Transverse colon (tissue), 4 donors: ENCODE measurements around the gene TM4SF18. TPM values are rescaled to one million over a fixed set of nuclear protein-coding genes. Genes with fewer than 3 reads are reported as not detected.

Source experiments
- DNase-seq: peaks from one replicate; pipeline ENCODE4 v3.0.0-alpha.2; 2019
- H3K27ac ChIP-seq, 4 donors: fragments of 200-600 bp; sonication (generic); 2 replicates each; pipeline ENCODE4 v1.5.1; 2016 to 2018; ENCODE audit warnings: inconsistent platforms in 4 of 4
- H3K27me3 ChIP-seq: fragments of 200-600 bp; sonication (generic); 2 replicates; pipeline ENCODE4 v1.5.1; 2017; ENCODE audit warnings: inconsistent platforms
- H3K36me3 ChIP-seq, 4 donors: fragments of 200-600 bp; sonication (generic); 2 replicates each; pipeline ENCODE4 v1.5.1; 2017 to 2019; ENCODE audit warnings: inconsistent platforms in 4 of 4
- H3K4me1 ChIP-seq, 4 donors: fragments of 200-600 bp; sonication (generic); 2 replicates each; pipeline ENCODE4 v1.5.1; 2017 to 2020; ENCODE audit warnings: inconsistent platforms in 4 of 4
- H3K4me3 ChIP-seq, 4 donors: fragments of 200-600 bp; sonication (generic); 1 replicate in 1 of 4; 2 replicates in 3 of 4; pipeline versions ENCODE4 v1.5.1 to v1.6.1; 2017 to 2019; ENCODE audit warnings: inconsistent platforms in 4 of 4
- H3K9me3 ChIP-seq, 2 donors: fragments of 200-600 bp; sonication (generic); 2 replicates each; pipeline ENCODE4 v1.5.1; 2017 to 2019; ENCODE audit warnings: inconsistent platforms in 2 of 2
- CTCF ChIP-seq, 5 experiments: fragments of 200-600 bp in 3 of 5; fragments of 450-650 bp in 2 of 5; sonication (generic) in 3 of 5; IDR thresholded peaks; 1 replicate in 2 of 5; 2 replicates in 3 of 5; pipeline ENCODE4 v1.5.1; 2016 to 2017; ENCODE audit warnings: antibody characterized with exemption in 5 of 5, inconsistent platforms in 3 of 5, mild to moderate bottlenecking in 2 of 5, moderate library complexity in 1 of 5
- EP300 ChIP-seq: sonication (generic); formaldehyde crosslinking; IDR thresholded peaks from one replicate; pipeline ENCODE4 v1.6.1; 2017; ENCODE audit warnings: antibody characterized with exemption, low read depth
- POLR2A ChIP-seq: fragments of 450-650 bp; IDR thresholded peaks from one replicate; pipeline ENCODE4 v1.6.1; 2016; ENCODE audit warnings: antibody characterized with exemption, mild to moderate bottlenecking, moderate library complexity
- POLR2AphosphoS5 ChIP-seq, 3 donors: sonication (generic); formaldehyde crosslinking; IDR thresholded peaks; one replicate each; pipeline ENCODE4 v1.6.1; 2016; ENCODE audit warnings: antibody characterized with exemption in 3 of 3
- WGBS, 2 donors: methylation state at CpG; one replicate each; pipeline ENCODE4 v1.1.5; 2018; ENCODE audit warnings: low coverage in 1 of 2; 5-methylcytosine and 5-hydroxymethylcytosine counted together
- in situ Hi-C, 4 donors: fragments of 200-750 bp; cut with MboI; loops; one replicate each; pipeline versions ENCODE4 v1.15.0 to v1.15.1; 2017; ENCODE audit warnings: low sequenced_read_pairs in 3 of 4, low pct_ligation_motif_present in 1 of 4, low pct_unique_long_range_greater_than_20kb in 1 of 4
- intact Hi-C: fragments of 100-400 bp; cut with DNase I; formaldehyde crosslinking; loops from one replicate; pipeline ENCODE4 v1.15.1; 2023; ENCODE audit warnings: low total_unique reads
- total RNA-seq, 4 donors: library from RNA; depleted of rRNA; stranded (reverse); fragments of >200 nt; gene quantifications; one replicate each; pipeline ENCODE4 v1.1.0, GENCODE V29; 2016

Gene TM4SF18
- total RNA-seq, 4 donors from 2014 or later: 0.80 to 1.4 (median 0.82) TPM; not detected in 1

- Histone ChIP-seq H3K4me3 (no peak overlapping the region), H3K9me3 (no peaks in the 10 kb centered on the region), H3K27ac (peak overlapping the region; percentile 60 to 70 (median 66)), H3K27me3 (no peaks in the 10 kb centered on the region), H3K4me1 (peaks cover 13 to 71% (median 43%) of the 10 kb centered on the region in 4 donors), H3K36me3 (no peaks in the 10 kb centered on the region)
- DNase-seq: no peak
- intact Hi-C loops (no loop called here), in situ Hi-C loops (no loop called here)
- no peak for TF ChIP-seq POLR2AphosphoS5 (IDR thresholded peaks at IDR 0.05)
- no peak for TF ChIP-seq EP300
- no peak for TF ChIP-seq POLR2A
- TF ChIP-seq CTCF (IDR thresholded peaks at IDR 0.05): no peak
- WGBS, 2 donors: 26 to 33% methylated on average over 2 to 3 of the region's 3 CpGs
Observed at GRCh38 chr3:149369991-149370866, 36.8 kb upstream of the TM4SF18 start.

GRCh38 chr3:149368674-149369497 lies 35.5 kb upstream of the TM4SF18 start:
- Histone ChIP-seq H3K4me3 (no peak overlapping the region), H3K27ac (peak overlapping the region; percentile 60 to 70 (median 66)), H3K9me3 (no peaks in the 10 kb centered on the region), H3K4me1 (peaks cover 13 to 71% (median 43%) of the 10 kb centered on the region in 4 donors), H3K36me3 (no peaks in the 10 kb centered on the region), H3K27me3 (no peaks in the 10 kb centered on the region)
- intact Hi-C loops: no loop called here
- no peak for TF ChIP-seq POLR2A
- no peak for TF ChIP-seq CTCF (IDR thresholded peaks at IDR 0.05)
- TF ChIP-seq POLR2AphosphoS5 (IDR thresholded peaks at IDR 0.05): no peak
- TF ChIP-seq EP300: no peak
- no peak for DNase-seq
- 35 to 46% methylated on average over 2 to 6 of the region's 6 CpGs for WGBS, 2 donors
- in situ Hi-C loops: no loop called here

- peak overlapping the region; percentile 60 to 70 (median 66) for H3K27ac ChIP-seq
- no peak overlapping the region for H3K4me3 ChIP-seq
- no peaks in the 10 kb centered on the region for H3K27me3 ChIP-seq
- no peaks in the 10 kb centered on the region for H3K9me3 ChIP-seq
- DNase-seq: no peak
- in situ Hi-C loops: no loop called here
- TF ChIP-seq POLR2A: no peak
- no peak for TF ChIP-seq CTCF (IDR thresholded peaks at IDR 0.05)
- TF ChIP-seq EP300: no peak
- no peak for TF ChIP-seq POLR2AphosphoS5 (IDR thresholded peaks at IDR 0.05)
- intact Hi-C loops: no loop called here
- WGBS, 2 donors: 63 to 73% methylated on average over 6 of the region's 6 CpGs
- H3K4me1 ChIP-seq: peaks cover 13 to 64% (median 43%) of the 10 kb centered on the region in 4 donors
- H3K36me3 ChIP-seq: no peaks in the 10 kb centered on the region
Observed at GRCh38 chr3:149368201-149368673, 34.8 kb upstream of the TM4SF18 start.
